Upper lobe of right lung (tissue), 1 donor: Measurements from ENCODE around the gene PTPRN2. TPM values are rescaled to one million over a fixed set of nuclear protein-coding genes. Genes with fewer than 3 reads are reported as not detected.

Experiments
- ATAC-seq: fragments of 200-7000 bp; cut with Tn5 transposase; one replicate; pipeline ENCODE4 v1.9.1; 2020; ENCODE audit warnings: mild to moderate bottlenecking, moderate library complexity
- DNase-seq: peaks from one replicate; pipeline ENCODE4 v3.0.0-alpha.2; 2020
- H3K27ac ChIP-seq: fragments of 200-600 bp; one replicate; pipeline ENCODE4 v1.8.0; 2022
- H3K27me3 ChIP-seq: fragments of 200-600 bp; one replicate; pipeline ENCODE4 v1.8.0; 2022; ENCODE audit warnings: mild to moderate bottlenecking
- H3K36me3 ChIP-seq: fragments of 200-600 bp; one replicate; pipeline ENCODE4 v1.8.0; 2022
- H3K4me1 ChIP-seq: fragments of 200-600 bp; one replicate; pipeline ENCODE4 v1.8.0; 2022
- H3K4me3 ChIP-seq: fragments of 200-600 bp; one replicate; pipeline ENCODE4 v1.8.0; 2022; ENCODE audit warnings: mild to moderate bottlenecking
- H3K9me3 ChIP-seq: fragments of 200-600 bp; one replicate; pipeline ENCODE4 v1.8.0; 2022
- intact Hi-C: fragments of 100-400 bp; cut with DNase I; formaldehyde crosslinking; loops from one replicate; pipeline ENCODE4 v1.11.0; 2022
- total RNA-seq: library from RNA; stranded (reverse); fragmentation: NEBNext Ultra II Directional; extraction: Animal tissue kit (Norgen Biotek cat#: 25700); gene quantifications from one replicate; pipeline ENCODE4 v1.2.1, GENCODE V29; 2021
- TF ChIP-seq, protein P1 (sequence below): fragments of 200-600 bp; IDR thresholded peaks from one replicate; pipeline ENCODE4 v1.8.0; 2022; ENCODE audit warnings: antibody characterized with exemption
- donor health status: DM: no; HTN: yes; CAD: no; lungs with severe emphysema.

PTPRN2 gene
- total RNA-seq, 1 donor from 2014 or later = 4.9 TPM

DNA sequence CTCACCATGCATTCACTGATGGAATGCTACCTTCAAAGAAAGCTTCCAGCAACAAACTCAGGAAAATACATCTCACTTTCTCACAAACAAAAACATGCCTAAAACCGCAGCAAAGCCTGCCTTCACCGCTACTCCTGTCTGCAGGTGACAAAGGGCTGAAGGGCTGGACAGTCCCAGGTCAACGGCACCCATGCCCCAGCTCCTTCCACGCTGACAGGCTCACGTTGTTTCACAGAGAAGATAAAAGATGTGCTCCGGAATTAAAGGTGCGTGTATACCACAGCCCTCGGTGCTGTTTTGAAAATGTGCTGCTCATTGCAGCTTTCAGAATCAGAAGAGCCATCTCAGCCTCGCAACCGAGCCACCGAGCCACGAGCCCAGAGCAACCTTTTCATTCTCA lies 445.0 kb downstream of the PTPRN2 start:
- Histone ChIP-seq H3K4me3 (no peak overlapping the region), H3K36me3 (no peaks in the 10 kb centered on the region), H3K27ac (no peak overlapping the region), H3K27me3 (no peaks in the 10 kb centered on the region), H3K4me1 (no peaks in the 10 kb centered on the region), H3K9me3 (no peaks in the 10 kb centered on the region)
- TF ChIP-seq, protein P1, sequence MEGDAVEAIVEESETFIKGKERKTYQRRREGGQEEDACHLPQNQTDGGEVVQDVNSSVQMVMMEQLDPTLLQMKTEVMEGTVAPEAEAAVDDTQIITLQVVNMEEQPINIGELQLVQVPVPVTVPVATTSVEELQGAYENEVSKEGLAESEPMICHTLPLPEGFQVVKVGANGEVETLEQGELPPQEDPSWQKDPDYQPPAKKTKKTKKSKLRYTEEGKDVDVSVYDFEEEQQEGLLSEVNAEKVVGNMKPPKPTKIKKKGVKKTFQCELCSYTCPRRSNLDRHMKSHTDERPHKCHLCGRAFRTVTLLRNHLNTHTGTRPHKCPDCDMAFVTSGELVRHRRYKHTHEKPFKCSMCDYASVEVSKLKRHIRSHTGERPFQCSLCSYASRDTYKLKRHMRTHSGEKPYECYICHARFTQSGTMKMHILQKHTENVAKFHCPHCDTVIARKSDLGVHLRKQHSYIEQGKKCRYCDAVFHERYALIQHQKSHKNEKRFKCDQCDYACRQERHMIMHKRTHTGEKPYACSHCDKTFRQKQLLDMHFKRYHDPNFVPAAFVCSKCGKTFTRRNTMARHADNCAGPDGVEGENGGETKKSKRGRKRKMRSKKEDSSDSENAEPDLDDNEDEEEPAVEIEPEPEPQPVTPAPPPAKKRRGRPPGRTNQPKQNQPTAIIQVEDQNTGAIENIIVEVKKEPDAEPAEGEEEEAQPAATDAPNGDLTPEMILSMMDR = no peak
- no peak for ATAC-seq
- intact Hi-C loops = no loop called here
- DNase-seq = no peak

DNA sequence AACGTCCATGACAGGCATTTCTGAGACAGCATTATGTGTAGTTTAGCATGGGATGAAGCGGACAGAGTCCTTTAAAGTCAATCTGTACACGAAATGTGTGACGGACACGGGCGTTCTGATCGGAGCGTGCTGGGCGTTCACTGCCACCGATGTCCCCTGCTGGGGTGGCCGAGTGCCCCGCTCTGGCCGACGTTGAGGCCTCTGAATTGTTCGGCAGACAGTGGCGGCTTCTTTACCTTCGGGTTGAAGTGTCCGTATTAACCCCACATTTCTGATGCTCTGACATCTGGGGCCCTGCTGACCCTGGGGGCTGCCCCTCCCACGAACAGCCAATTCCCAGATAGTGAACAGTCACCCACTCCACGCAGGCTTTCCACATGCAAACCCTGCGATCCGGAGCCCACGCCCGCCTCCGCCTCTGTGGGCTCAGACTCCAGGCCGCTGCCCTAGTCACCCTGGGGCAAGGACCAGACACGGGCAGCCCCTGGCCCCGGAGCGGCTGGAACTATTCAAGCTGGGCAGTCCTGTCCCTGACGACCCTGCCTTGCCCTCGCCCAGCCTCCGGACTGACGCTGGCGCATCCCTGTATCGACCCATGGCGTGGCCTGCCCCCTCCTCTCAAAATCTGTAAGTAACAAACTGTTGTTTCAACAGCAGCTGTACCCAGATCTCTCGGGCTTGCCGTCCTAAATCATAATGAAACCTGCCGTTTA lies 445.7 kb downstream of the PTPRN2 start:
- no peaks in the 10 kb centered on the region for H3K36me3 ChIP-seq
- TF ChIP-seq, protein P1 = no peak
- ATAC-seq = peak; percentile 20
- DNase-seq = no peak
- H3K4me1 ChIP-seq = no peaks in the 10 kb centered on the region
- no peak overlapping the region for H3K27ac ChIP-seq
- no peak overlapping the region for H3K4me3 ChIP-seq
- H3K9me3 ChIP-seq = no peaks in the 10 kb centered on the region
- intact Hi-C loops = no loop called here
- no peaks in the 10 kb centered on the region for H3K27me3 ChIP-seq

DNA sequence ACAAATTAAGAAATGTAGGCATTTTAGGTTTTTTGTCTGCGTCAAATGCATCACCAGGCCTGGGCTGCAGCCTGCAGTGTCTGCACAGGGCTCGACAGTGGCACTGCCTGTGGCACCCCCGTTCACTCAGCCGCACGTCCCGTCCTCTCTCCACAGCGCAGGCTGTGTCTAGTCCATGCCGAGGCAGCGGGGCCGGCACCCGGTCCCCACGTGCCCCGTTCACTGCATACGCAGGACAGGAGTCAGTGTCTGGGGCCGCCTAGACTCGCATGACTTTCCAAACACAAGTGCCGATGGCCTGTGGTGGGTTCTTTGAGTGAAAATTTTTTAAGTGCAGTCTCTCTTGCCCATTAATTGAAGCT lies 446.4 kb downstream of the PTPRN2 start:
- Histone ChIP-seq H3K27ac (no peak overlapping the region), H3K9me3 (no peaks in the 10 kb centered on the region), H3K4me1 (no peaks in the 10 kb centered on the region), H3K27me3 (no peaks in the 10 kb centered on the region), H3K36me3 (no peaks in the 10 kb centered on the region), H3K4me3 (no peak overlapping the region)
- ATAC-seq (no peak), DNase-seq (no peak)
- intact Hi-C loops = no loop called here
- TF ChIP-seq, protein P1 = no peak

DNA sequence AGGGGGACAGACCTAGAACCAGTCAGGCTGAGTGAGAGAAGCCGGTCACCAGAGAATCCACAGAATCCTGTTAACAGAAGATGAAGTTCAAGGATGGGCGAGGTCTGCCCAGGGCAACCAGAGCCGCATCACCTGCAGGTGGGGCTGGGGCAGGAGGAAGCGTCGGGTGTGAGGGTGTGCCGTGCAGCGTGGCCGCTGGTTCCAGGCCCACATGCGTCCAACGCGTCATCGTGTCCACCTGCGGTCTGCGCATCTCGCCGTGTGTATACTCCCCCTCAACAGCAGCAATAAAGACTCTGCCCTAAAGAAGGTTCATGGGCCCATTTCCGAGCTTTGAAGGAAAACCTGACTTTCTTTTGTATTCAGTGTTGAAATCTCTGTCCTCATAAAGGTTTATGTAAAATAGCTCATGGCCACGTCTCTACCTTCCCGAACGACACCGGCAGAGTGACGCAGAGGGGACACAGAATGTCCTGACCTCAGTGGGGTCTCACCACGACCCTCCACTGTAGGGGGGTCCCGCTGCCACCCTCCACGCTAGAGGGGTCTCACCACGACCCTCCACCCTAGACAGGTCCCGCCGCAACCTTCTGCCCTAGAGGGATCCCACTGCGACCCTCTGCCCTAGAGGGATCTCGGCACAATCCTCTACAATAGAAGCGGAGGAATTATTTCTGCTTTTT lies 446.9 kb downstream of the PTPRN2 start:
- no peaks in the 10 kb centered on the region for H3K27me3 ChIP-seq
- H3K4me3 ChIP-seq = no peak overlapping the region
- ATAC-seq (no peak), DNase-seq (no peak)
- TF ChIP-seq, protein P1 = no peak
- H3K9me3 ChIP-seq = no peaks in the 10 kb centered on the region
- no peak overlapping the region for H3K27ac ChIP-seq
- H3K36me3 ChIP-seq = no peaks in the 10 kb centered on the region
- H3K4me1 ChIP-seq = no peaks in the 10 kb centered on the region
- intact Hi-C loops = no loop called here

DNA sequence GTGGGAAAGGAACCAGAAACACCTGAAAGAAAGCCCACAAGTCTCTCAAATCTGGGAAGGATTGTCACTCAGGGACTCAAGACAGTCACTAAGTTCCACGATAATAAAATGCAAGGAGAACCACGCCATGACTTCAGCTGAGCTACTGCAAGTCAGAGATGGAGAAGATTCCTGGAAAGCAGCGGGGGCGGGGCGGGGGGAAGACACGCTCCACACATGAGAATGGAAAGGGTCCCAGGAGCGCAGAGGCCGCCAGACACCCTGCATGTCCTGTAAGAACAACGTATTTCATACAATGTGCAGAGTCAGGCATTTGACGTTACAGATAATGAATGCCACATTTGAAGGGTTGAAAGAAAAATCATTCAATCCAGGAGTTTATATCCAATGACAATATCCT lies 448.1 kb downstream of the PTPRN2 start:
- H3K36me3 ChIP-seq = no peaks in the 10 kb centered on the region
- no peak overlapping the region for H3K27ac ChIP-seq
- no peak for ATAC-seq
- H3K4me3 ChIP-seq = no peak overlapping the region
- TF ChIP-seq, protein P1 = no peak
- no peaks in the 10 kb centered on the region for H3K4me1 ChIP-seq
- no peak for DNase-seq
- no peaks in the 10 kb centered on the region for H3K9me3 ChIP-seq
- H3K27me3 ChIP-seq = no peaks in the 10 kb centered on the region
- intact Hi-C loops = no loop called here
